Left cardiac atrium (tissue), 4 donors: ENCODE results near the gene MYRIP. TPM values are rescaled to one million over a fixed set of nuclear protein-coding genes. Genes with fewer than 3 reads are reported as not detected.
"Not testable (repeated sequence)": the region's sequence is repeated elsewhere in the genome, so short reads cannot be mapped to it uniquely, and the experiment has no call there.

Experiments
- ATAC-seq, 2 donors: fragments of 200-7000 bp; cut with Tn5 transposase; one replicate each; pipeline ENCODE4 v1.9.1; 2020; ENCODE audit warnings: mild to moderate bottlenecking in 2 of 2, moderate library complexity in 2 of 2
- DNase-seq: peaks from one replicate; pipeline ENCODE4 v3.0.0-alpha.2; 2020
- intact Hi-C, 2 donors: fragments of 100-400 bp; cut with DNase I; formaldehyde crosslinking; loops; one replicate each; pipeline versions ENCODE4 v1.14.1 to v1.15.1; 2022 to 2023
- total RNA-seq, 2 donors: library from RNA; stranded (reverse); fragmentation: NEBNext Ultra II Directional; extraction: Animal tissue kit (Norgen Biotek cat#: 25700); gene quantifications; one replicate each; pipeline ENCODE4 v1.2.1, GENCODE V29; 2021
- donor health status: DM: no; HTN: yes; CAD: no.
- donor health status: DM: no; HTN: yes; CAD: no; lungs with severe emphysema.
- donor health status: DM: yes; HTN: yes; CAD: no.
- donor health status: Dilated cardiomyopathy.

Gene MYRIP
- total RNA-seq, 2 donors from 2014 or later: 2.3 to 6.8 TPM

- intact Hi-C loops: no loop called here
- peak in 1 of 2 donors; percentile 66 for ATAC-seq
- no peak for DNase-seq
Measured at GRCh38 chr3:40267937-40268724, 458.7 kb downstream of the MYRIP start.

- ATAC-seq (peak in 1 of 2 donors; percentile 50), DNase-seq (no peak)
- intact Hi-C loops: no loop called here
Measured at GRCh38 chr3:40268802-40269524, 459.6 kb downstream of the MYRIP start.

- ATAC-seq: no peak
- DNase-seq: no peak
- intact Hi-C loops: no loop called here
Measured at GRCh38 chr3:40278791-40279190, 469.4 kb downstream of the MYRIP start.

GRCh38 chr3:40281995-40282394, 472.6 kb downstream of the MYRIP start:
- DNase-seq: no peak
- intact Hi-C loops: no loop called here
- ATAC-seq: no peak

GRCh38 chr3:40283057-40283456, 473.6 kb downstream of the MYRIP start:
- intact Hi-C loops, DNase-seq, ATAC-seq: not testable (repeated sequence)

- DNase-seq (no peak), ATAC-seq (no peak)
- intact Hi-C loops: no loop called here
Measured at GRCh38 chr3:40287248-40287647, 477.8 kb downstream of the MYRIP start.

GRCh38 chr3:40290396-40290795, 481.0 kb downstream of the MYRIP start:
- intact Hi-C loops: loop anchor here in 1 of 2 donors (5.0 kb wide), 1 partner anchor 43 kb away; no protein-coding TSS in a partner anchor
- DNase-seq: peak; percentile 39
- ATAC-seq: peak; percentile 70 to 75

GRCh38 chr3:40291471-40291870, 482.1 kb downstream of the MYRIP start:
- ATAC-seq (peak in 1 of 2 donors; percentile 27), DNase-seq (no peak)
- intact Hi-C loops: loop anchor here in 1 of 2 donors (5.0 kb wide), 1 partner anchor 44 kb away; no protein-coding TSS in a partner anchor

- no peak for DNase-seq
- intact Hi-C loops: loop anchor here in 1 of 2 donors (5.0 kb wide), 1 partner anchor 45 kb away; no protein-coding TSS in a partner anchor
- peak; percentile 85 to 89 for ATAC-seq
Measured at GRCh38 chr3:40292637-40293349, 483.4 kb downstream of the MYRIP start.

GRCh38 chr3:40294434-40294833, 485.0 kb downstream of the MYRIP start:
- no peak for ATAC-seq
- no peak for DNase-seq
- intact Hi-C loops: loop anchor here in 1 of 2 donors (5.0 kb wide), 1 partner anchor 47 kb away; no protein-coding TSS in a partner anchor

- intact Hi-C loops: no loop called here
- DNase-seq: no peak
- no peak for ATAC-seq
Measured at GRCh38 chr3:40298075-40298474, 488.7 kb downstream of the MYRIP start.

GRCh38 chr3:40299130-40299720, 489.8 kb downstream of the MYRIP start:
- ATAC-seq: no peak

GRCh38 chr3:40299721-40300335, 490.4 kb downstream of the MYRIP start:
- intact Hi-C loops: no loop called here
- ATAC-seq: peak; percentile 81 to 95
- DNase-seq: no peak

More at GRCh38 chr3:40299130-40299720, 489.8 kb downstream of the MYRIP start:
- no peak for DNase-seq
- intact Hi-C loops: no loop called here

GRCh38 chr3:40302784-40303183, 493.4 kb downstream of the MYRIP start:
- DNase-seq: no peak
- intact Hi-C loops: no loop called here

GRCh38 chr3:40304352-40304751, 494.9 kb downstream of the MYRIP start:
- DNase-seq (no peak), ATAC-seq (no peak)
- intact Hi-C loops: no loop called here

More at GRCh38 chr3:40302784-40303183, 493.4 kb downstream of the MYRIP start:
- ATAC-seq: peak; percentile 22 to 62

- DNase-seq (no peak), ATAC-seq (no peak)
- intact Hi-C loops: no loop called here
Measured at GRCh38 chr3:40306336-40306735, 496.9 kb downstream of the MYRIP start.

GRCh38 chr3:40307176-40307575, 497.8 kb downstream of the MYRIP start:
- DNase-seq (no peak), ATAC-seq (no peak)
- intact Hi-C loops: no loop called here

GRCh38 chr3:40308725-40309417, 499.5 kb downstream of the MYRIP start:
- ATAC-seq (peak; percentile 0 to 2), DNase-seq (no peak)
- intact Hi-C loops: no loop called here
